Measurements from ENCODE around the gene ASTN2.
"Not testable (repeated sequence)": the region's sequence is repeated elsewhere in the genome, so short reads cannot be mapped to it uniquely, and the experiment has no call there.

Gene ASTN2

GRCh38 chr9:116461632-116462031 lies 953.2 kb downstream of the ASTN2 start:
- no peak for DNase-seq (ENCODE audit: low read depth)

- no peak for DNase-seq (ENCODE audit: low read depth)
These were observed 954.8 kb downstream of the ASTN2 start for GRCh38 chr9:116460026-116460425.

DNA sequence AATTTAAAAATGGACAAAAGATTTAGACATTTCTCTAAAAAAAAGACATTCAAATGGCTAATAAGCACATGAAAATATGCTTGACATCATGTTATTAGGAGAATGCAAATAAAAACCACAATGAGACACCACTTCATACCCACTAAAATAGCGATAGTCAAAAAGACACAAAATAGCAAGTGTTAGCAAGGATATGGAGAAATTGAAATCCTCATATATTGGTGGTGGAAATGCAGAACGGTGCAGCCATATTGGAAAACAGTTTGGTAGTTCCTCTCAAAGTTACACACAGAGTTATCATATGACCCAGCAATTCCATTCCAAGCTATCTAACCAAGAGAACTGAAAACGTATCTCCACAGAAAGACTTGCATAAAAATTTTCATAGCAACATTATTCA lies 955.3 kb downstream of the ASTN2 start:
- no peak for DNase-seq (ENCODE audit: low read depth)

GRCh38 chr9:116456490-116457088 lies 958.3 kb downstream of the ASTN2 start:
- DNase-seq (ENCODE audit: low read depth): no peak

DNA sequence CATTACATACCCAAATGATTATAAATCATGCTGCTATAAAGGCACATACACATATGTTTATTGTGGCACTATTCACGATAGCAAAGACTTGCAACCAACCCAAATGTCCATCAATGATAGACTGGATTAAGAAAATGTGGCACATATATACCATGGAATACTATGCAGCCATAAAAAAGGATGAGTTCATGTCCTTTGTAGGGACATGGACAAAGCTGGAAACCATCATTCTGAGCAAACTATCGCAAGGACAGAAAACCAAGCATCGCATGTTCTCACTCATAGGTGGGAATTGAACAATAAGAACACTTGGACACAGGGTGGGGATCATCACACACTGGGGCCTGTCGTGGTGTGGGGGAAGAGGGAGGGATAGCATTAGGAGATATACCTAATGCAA lies 960.3 kb downstream of the ASTN2 start:
- DNase-seq (ENCODE audit: low read depth): not testable (repeated sequence)

DNA sequence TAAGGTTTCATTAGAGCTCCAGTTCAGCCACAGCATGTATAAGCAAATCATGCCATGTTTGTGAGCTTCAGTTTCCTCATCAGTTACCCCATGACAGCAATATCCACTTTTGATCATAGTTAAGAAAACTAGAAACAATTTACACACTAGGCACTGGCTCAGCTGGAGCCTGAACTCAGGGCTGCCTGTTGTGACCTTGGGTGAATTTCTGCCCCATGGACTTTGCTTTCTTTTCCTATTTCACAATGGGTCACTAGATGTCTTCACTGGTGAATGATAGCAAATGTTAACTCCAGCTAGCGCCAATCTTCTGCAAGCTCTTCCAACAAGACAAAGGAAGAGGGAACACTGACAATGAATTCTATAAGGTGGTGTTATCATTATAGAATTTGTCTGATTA lies 961.1 kb downstream of the ASTN2 start:
- DNase-seq (ENCODE audit: low read depth): no peak

DNA sequence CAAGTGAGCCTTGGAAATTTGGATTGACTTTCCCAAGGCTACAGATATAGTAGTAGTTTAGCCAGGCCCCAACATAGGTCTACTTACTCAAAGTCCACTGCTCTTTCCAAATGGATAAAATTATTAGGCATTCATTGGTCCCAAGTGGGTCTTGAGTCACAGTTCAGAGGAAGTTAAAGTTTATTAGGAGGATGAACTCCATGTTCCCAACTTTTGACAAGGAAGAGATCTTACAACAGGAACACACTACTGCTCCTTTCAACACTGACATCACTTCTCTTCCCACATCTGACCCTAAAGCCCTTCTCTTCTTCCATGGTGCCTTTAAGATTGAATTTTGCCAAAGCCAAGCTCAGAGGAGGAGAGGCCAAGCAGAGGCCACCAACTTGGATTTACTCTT lies 962.2 kb downstream of the ASTN2 start:
- DNase-seq (ENCODE audit: low read depth): no peak

GRCh38 chr9:116452227-116452626 lies 962.6 kb downstream of the ASTN2 start:
- DNase-seq (ENCODE audit: low read depth): no peak

- DNase-seq (ENCODE audit: low read depth): no peak
These were observed 963.2 kb downstream of the ASTN2 start for GRCh38 chr9:116451500-116452115.

GRCh38 chr9:116450378-116451139 lies 964.3 kb downstream of the ASTN2 start:
- DNase-seq (ENCODE audit: low read depth): no peak

DNA sequence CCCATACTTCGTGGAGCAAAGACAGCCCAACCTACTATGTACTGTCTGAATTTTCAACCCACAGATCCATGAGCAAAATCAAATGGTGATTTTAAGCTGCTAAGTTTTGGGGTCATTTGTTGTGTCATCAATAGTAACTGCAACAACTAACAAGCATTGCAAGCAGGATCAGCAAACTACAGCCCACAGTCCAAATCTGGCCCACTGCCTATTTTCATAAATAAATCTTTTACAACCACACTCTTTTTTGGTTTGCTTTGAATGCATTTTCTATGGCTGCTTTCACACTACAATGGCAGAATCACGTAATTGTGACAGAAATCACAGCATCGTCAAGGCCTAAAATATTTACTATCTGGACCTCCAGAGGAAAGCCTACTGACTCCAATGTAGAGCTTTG lies 964.9 kb downstream of the ASTN2 start:
- no peak for DNase-seq (ENCODE audit: low read depth)

DNA sequence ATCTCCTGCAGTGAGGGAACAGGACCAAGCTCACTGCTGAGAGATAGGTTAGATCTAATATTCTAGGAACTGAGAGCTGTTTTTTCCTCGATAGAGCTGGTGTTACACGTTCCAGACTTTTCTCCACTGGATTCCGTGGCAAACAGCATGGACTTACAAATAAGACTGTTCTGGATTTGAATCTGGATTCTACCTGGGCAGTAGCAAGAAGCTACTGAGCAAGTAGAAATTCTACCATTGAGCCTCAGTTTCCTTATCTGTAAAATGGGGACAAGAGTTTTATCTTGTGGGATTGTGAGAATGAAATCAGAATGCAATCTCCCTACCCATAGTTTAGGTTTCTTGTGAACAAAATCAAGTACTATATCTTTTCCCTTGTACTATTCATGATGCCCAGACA lies 966.4 kb downstream of the ASTN2 start:
- DNase-seq (ENCODE audit: low read depth): no peak

DNA sequence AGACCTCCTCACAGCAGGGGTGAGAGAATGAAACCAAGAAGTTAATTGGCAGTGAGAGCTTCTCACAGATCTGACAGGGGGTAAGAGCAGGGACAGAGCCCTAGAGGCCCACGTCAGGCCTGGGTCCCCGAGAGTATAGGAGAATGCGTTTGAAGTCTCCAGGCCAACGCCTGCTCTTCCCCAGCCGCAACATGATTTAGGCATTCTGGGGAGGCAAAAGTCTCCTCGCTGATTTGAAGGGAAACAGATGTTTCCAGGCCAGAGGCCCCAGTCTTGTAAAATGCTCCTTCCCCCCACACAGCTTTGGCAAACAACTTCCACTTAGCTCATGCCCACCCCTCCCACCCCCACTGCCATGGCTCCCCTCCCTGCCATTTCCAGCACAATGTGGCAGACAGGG lies 966.9 kb downstream of the ASTN2 start:
- DNase-seq (ENCODE audit: low read depth): no peak

DNA sequence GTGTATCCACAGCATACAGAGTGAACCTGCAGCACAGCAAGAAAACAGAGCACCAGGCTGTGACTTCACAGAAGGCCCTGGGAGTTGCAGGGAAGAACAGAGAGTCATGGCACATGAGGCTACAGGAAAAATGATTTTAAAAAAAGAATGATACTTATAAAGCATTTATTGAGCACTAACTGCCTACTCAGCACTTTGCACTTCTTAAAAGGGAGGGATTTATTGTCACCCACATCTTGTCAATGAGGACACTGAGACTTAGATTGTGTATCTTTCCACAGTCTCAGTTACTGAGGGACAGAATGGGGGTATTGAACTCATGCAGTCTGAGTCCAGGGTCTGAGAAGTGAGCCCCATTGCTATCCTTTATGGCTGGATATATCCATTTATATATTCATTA lies 972.3 kb downstream of the ASTN2 start:
- no peak for DNase-seq (ENCODE audit: low read depth)

DNA sequence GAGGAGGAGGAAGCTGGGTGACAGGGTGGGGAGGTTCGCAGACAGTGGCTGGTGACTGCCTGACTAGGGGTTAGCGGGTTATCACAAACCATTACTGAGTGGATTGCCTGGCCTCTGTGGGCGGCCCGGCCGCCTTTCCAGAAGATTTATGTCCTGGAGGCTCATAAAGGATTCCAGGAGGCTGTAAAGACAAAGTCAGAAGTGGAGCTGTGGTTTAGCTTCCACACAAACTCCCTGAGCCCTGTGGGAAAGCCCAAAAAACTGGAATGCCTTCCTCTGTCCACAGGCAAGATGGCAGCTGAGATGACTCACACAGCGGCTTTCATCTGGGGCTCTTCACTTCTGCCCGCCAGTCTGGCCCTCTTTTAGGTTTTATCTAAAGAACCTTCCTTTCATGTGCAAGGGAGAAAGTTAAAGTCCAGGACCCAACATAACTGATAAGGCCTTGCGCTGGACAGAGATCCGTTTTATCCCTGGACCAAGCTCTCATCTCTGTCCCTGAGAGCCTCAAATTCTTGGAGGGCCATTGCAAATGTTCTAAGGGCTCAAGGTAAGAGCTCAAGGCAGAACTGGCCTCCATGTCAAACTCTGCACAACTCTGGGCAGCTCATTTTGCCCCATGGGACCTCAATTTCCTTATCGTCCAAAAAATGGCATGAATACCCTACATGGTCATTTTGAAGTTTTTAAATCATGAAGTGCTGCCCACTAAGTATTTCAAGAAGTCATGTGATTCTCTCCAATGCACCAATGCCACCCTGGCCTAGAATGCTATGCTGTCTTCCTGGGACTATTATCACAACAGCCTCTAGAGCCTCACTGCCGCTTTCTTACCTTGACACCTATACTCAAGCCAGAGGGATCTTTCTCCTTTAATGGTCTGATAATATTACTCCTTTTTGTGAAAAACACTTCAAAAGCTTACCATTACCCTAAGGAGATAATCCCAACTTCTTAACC lies 977.2 kb downstream of the ASTN2 start:
- DNase-seq (ENCODE audit: low read depth): no peak

GRCh38 chr9:116436121-116436520 lies 978.7 kb downstream of the ASTN2 start:
- no peak for DNase-seq (ENCODE audit: low read depth)

GRCh38 chr9:116435706-116436105 lies 979.2 kb downstream of the ASTN2 start:
- DNase-seq (ENCODE audit: low read depth): no peak

GRCh38 chr9:116434314-116434713 lies 980.5 kb downstream of the ASTN2 start:
- DNase-seq (ENCODE audit: low read depth): no peak

DNA sequence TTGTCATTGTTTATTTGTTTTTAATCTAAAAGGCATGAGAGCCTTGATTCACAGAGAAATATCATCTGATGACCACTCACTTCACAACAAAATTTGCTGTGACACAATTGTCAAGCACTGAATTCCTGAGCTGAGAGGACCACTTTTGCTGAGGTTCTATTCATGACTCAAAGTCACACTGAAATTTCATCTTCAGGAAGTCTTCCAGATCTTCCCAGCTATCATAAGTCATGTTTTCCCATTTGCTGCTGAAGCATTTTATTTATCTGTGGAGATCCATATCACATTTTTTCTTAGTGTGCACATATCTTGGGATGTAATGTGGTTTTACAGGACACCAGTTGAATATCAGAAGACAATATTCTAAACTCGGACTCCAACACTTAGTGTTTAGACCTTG lies 982.8 kb downstream of the ASTN2 start:
- no peak for DNase-seq (ENCODE audit: low read depth)

DNA sequence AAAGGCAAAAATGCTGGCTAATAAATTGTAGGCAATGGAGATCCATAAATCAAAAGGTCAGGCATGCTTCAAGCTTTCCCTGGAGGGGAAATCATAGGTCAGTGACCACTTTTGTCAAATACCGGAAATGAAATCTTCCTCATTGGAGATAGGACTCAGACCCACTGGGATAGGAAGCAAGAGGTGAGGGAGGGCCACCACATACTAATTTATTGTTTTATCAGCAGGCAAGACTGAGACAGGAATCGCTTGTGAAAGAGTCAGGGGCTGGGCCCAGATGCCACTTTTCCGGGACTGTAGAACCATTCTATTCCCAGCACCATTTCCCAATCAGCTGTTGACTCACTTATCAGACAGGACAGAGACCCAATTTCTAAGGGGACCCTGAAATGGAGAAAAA lies 984.0 kb downstream of the ASTN2 start:
- DNase-seq (ENCODE audit: low read depth): no peak

GRCh38 chr9:116425244-116425643 lies 989.6 kb downstream of the ASTN2 start:
- no peak for DNase-seq (ENCODE audit: low read depth)

DNA sequence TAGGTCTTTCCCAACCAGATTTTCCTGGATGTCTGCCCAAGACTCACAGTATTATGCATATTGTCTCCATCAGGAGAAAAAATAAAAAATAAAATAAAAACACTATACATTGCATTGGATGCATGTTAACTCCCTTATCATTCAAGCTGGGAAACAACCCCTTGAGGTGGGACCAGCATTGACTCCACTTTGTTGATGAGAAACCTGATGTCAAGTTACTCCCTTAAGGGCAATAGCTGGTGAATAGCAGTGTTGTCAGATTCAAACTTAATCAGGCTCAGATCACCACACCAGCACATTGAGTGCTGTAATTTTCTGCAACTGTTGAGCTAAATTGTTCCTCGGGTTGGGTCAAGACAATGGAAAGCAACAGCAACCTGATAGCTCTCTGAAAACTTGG lies 991.7 kb downstream of the ASTN2 start:
- DNase-seq (ENCODE audit: low read depth): no peak

All from stimulated activated CD8-positive, alpha-beta memory T cell treated with anti-CD3 and anti-CD28 coated beads, Interleukin-7, amount 100 ng/mL, for 24 hours (primary cell).